Activated B cell treated with CpG ODN at 0.5 μM for 24 hours (primary cell): ENCODE data around the gene LRCH1. TPM values are rescaled to one million over a fixed set of nuclear protein-coding genes. Genes with fewer than 3 reads are reported as not detected.

Source experiments
- ATAC-seq: fragments of 200-7000 bp; cut with Tn5 transposase; one replicate; pipeline ENCODE4 v1.10.0; 2021; ENCODE audit warnings: low read depth, mild to moderate bottlenecking, moderate library complexity
- CTCF ChIA-PET: fragments of 350-600 bp; sonication (Branson Sonifier 250); formaldehyde crosslinking; loops from one replicate; lab custom pipeline; 2021; ENCODE audit warnings: antibody characterized with exemption; lab: Charles Lee
- POLR2A ChIA-PET: fragments of 350-600 bp; sonication (Branson Sonifier 250); formaldehyde crosslinking; loops from one replicate; lab custom pipeline; 2021; ENCODE audit warnings: antibody characterized with exemption; lab: Charles Lee
- DNase-seq: peaks from one replicate; pipeline ENCODE4 v3.0.0; 2022
- H3K27ac Mint-ChIP-seq: one replicate; pipeline ENCODE4 v1.8.0; 2020; ENCODE audit warnings: mixed read lengths
- H3K27me3 Mint-ChIP-seq: one replicate; pipeline ENCODE4 v1.8.0; 2021; ENCODE audit warnings: mixed read lengths
- H3K36me3 Mint-ChIP-seq: one replicate; pipeline ENCODE4 v1.8.0; 2021; ENCODE audit warnings: low read depth, mixed read lengths
- H3K4me1 Mint-ChIP-seq: one replicate; pipeline ENCODE4 v1.8.0; 2021; ENCODE audit warnings: mixed read lengths
- H3K4me3 Mint-ChIP-seq: one replicate; pipeline ENCODE4 v1.8.0; 2020; ENCODE audit warnings: mild to moderate bottlenecking, mixed read lengths
- H3K9me3 Mint-ChIP-seq: one replicate; pipeline ENCODE4 v1.8.0; 2020; ENCODE audit warnings: mixed read lengths
- CTCF ChIP-seq: fragments of 200-600 bp; IDR thresholded peaks from one replicate; pipeline ENCODE4 v1.8.0; 2022; ENCODE audit warnings: antibody characterized with exemption, mild to moderate bottlenecking
- intact Hi-C: fragments of 100-400 bp; cut with micrococcal nuclease; formaldehyde crosslinking; loops from one replicate; pipeline ENCODE4 v1.15.1; 2024
- total RNA-seq: library from RNA; stranded (reverse); gene quantifications from 2 replicates; pipeline ENCODE4 v1.2.3, GENCODE V29; 2022

The LRCH1 gene
- total RNA-seq, 1 donor from 2014 or later, result 46.3 TPM

- Mint-ChIP-seq H3K27ac (no peak overlapping the region), H3K36me3 (peaks cover 65% of the 10 kb centered on the region), H3K27me3 (no peaks in the 10 kb centered on the region), H3K9me3 (no peaks in the 10 kb centered on the region), H3K4me3 (no peak overlapping the region), H3K4me1 (peaks cover 8% of the 10 kb centered on the region)
- CTCF ChIA-PET, result interaction anchor here (17.7 kb wide), 1 partner anchor 164 kb away, joined by 168 read pairs; the partner anchor contains the start of gene LRCH1
- POLR2A ChIA-PET, result interaction anchor here (0.6 kb wide), 1 partner anchor 381 kb away, joined by 4 read pairs; no protein-coding TSS in a partner anchor
- DNase-seq (no peak), ATAC-seq (no peak)
- no peak for TF ChIP-seq CTCF
- intact Hi-C loops, result no loop called here
These were observed 162.4 kb downstream of the LRCH1 start for GRCh38 chr13:46715363-46715762.

GRCh38 chr13:46716821-46717220, 163.9 kb downstream of the LRCH1 start:
- no peak for ATAC-seq
- POLR2A ChIA-PET, result interaction anchor here (0.6 kb wide), 1 partner anchor 59 kb away, joined by 4 read pairs; no protein-coding TSS in a partner anchor
- intact Hi-C loops, result no loop called here

GRCh38 chr13:46717275-46717674, 164.3 kb downstream of the LRCH1 start:
- H3K4me1 Mint-ChIP-seq, result peaks cover 8% of the 10 kb centered on the region
- ATAC-seq (no peak), DNase-seq (no peak)
- peaks cover 52% of the 10 kb centered on the region for H3K36me3 Mint-ChIP-seq
- H3K27me3 Mint-ChIP-seq, result no peaks in the 10 kb centered on the region
- no peak overlapping the region for H3K27ac Mint-ChIP-seq
- H3K4me3 Mint-ChIP-seq, result no peak overlapping the region
- no peak for TF ChIP-seq CTCF
- ChIA-PET POLR2A (interaction anchor here (0.7 kb wide), 1 partner anchor 166 kb away, joined by 3 read pairs; no protein-coding TSS in a partner anchor), CTCF (interaction anchor here (1.1 to 17.7 kb wide), 2 partner anchors 165 to 225 kb away, joined by 3 to 168 read pairs; partner anchors contain the start of gene LRCH1)
- intact Hi-C loops, result no loop called here
- no peaks in the 10 kb centered on the region for H3K9me3 Mint-ChIP-seq

More at GRCh38 chr13:46716821-46717220, 163.9 kb downstream of the LRCH1 start:
- no peak overlapping the region for H3K4me3 Mint-ChIP-seq
- H3K27me3 Mint-ChIP-seq, result no peaks in the 10 kb centered on the region
- H3K36me3 Mint-ChIP-seq, result peaks cover 53% of the 10 kb centered on the region
- DNase-seq, result no peak
- H3K9me3 Mint-ChIP-seq, result no peaks in the 10 kb centered on the region
- no peak for TF ChIP-seq CTCF
- H3K27ac Mint-ChIP-seq, result no peak overlapping the region
- CTCF ChIA-PET, result interaction anchor here (0.7 to 17.7 kb wide), 2 partner anchors 21 to 165 kb away, joined by 4 to 168 read pairs; partner anchors contain the start of gene LRCH1
- peaks cover 8% of the 10 kb centered on the region for H3K4me1 Mint-ChIP-seq

- no peaks in the 10 kb centered on the region for H3K9me3 Mint-ChIP-seq
- intact Hi-C loops, result loop anchor here (1.0 kb wide), 1 partner anchor 34 kb away; no protein-coding TSS in a partner anchor
- ChIA-PET CTCF (interaction anchor here (1.1 to 17.7 kb wide), 2 partner anchors 166 to 226 kb away, joined by 3 to 168 read pairs; partner anchors contain the start of gene LRCH1), POLR2A (interaction anchor here (0.7 kb wide), 1 partner anchor 166 kb away, joined by 3 read pairs; no protein-coding TSS in a partner anchor)
- TF ChIP-seq CTCF, result no peak
- H3K4me3 Mint-ChIP-seq, result no peak overlapping the region
- ATAC-seq (no peak), DNase-seq (no peak)
- H3K4me1 Mint-ChIP-seq, result peaks cover 8% of the 10 kb centered on the region
- H3K27ac Mint-ChIP-seq, result no peak overlapping the region
- peaks cover 52% of the 10 kb centered on the region for H3K36me3 Mint-ChIP-seq
- no peaks in the 10 kb centered on the region for H3K27me3 Mint-ChIP-seq
These were observed 164.9 kb downstream of the LRCH1 start for GRCh38 chr13:46717856-46718255.

- H3K27ac Mint-ChIP-seq, result no peak overlapping the region
These were observed 167.2 kb downstream of the LRCH1 start for GRCh38 chr13:46720189-46720588.

More at GRCh38 chr13:46720189-46720588, 167.2 kb downstream of the LRCH1 start:
- Mint-ChIP-seq H3K9me3 (peaks cover 3% of the 10 kb centered on the region), H3K36me3 (peaks cover 55% of the 10 kb centered on the region), H3K4me3 (no peak overlapping the region), H3K27me3 (no peaks in the 10 kb centered on the region), H3K4me1 (peaks cover 8% of the 10 kb centered on the region)
- DNase-seq (no peak), ATAC-seq (no peak)
- POLR2A ChIA-PET, result interaction anchor here (1.5 to 1.8 kb wide), 2 partner anchors 167 to 168 kb away, joined by 3 to 7 read pairs; partner anchors contain the start of gene LRCH1
- TF ChIP-seq CTCF, result no peak
- CTCF ChIA-PET, result interaction anchor here (0.7 to 17.7 kb wide), 6 partner anchors 9 to 229 kb away, joined by 3 to 168 read pairs (median 16); partner anchors contain the start of gene LRCH1
- intact Hi-C loops, result no loop called here
